OCI-LY1 (cell line): ENCODE data around the gene MUC20.

Experiments used
- H2AFZ ChIP-seq: fragments of 200-600 bp; sonication (generic), shearing (Covaris generic); 2 replicates; pipeline ENCODE4 v1.6.0; 2014; ENCODE audit warnings: antibody characterized with exemption, mild to moderate bottlenecking, low read length
- H3F3A ChIP-seq: fragments of 200-600 bp; sonication (generic), shearing (Covaris generic); 2 replicates; pipeline ENCODE4 v1.6.0; 2014; ENCODE audit warnings: mild to moderate bottlenecking, antibody characterized with exemption, low read length, moderate library complexity; ENCODE audit not compliant: insufficient read depth
- H3K27ac ChIP-seq: fragments of 200-600 bp; sonication (generic); 2 replicates; pipeline ENCODE4 v1.5.1; 2014; ENCODE audit warnings: low read length, mixed run types, mild to moderate bottlenecking, low read depth; ENCODE audit not compliant: poor library complexity, severe bottlenecking
- H3K27me3 ChIP-seq: fragments of 200-600 bp; sonication (generic); 2 replicates; pipeline ENCODE4 v1.6.0; 2014; ENCODE audit warnings: antibody characterized with exemption, mild to moderate bottlenecking, low read length, moderate library complexity; ENCODE audit not compliant: insufficient read depth
- H3K36me3 ChIP-seq: fragments of 200-600 bp; sonication (generic); 2 replicates; pipeline ENCODE4 v1.6.1; 2014; ENCODE audit warnings: mild to moderate bottlenecking, antibody characterized with exemption, low read length, moderate library complexity, mixed read lengths; ENCODE audit not compliant: insufficient read depth
- H3K4me1 ChIP-seq: fragments of 200-600 bp; sonication (generic); 2 replicates; pipeline ENCODE4 v1.5.1; 2014; ENCODE audit warnings: mild to moderate bottlenecking, low read length, moderate library complexity; ENCODE audit not compliant: insufficient read depth, severe bottlenecking
- H3K4me2 ChIP-seq: fragments of 200-600 bp; sonication (generic), shearing (Covaris generic); 2 replicates; pipeline ENCODE4 v1.6.1; 2014; ENCODE audit warnings: low read length
- H3K4me3 ChIP-seq: fragments of 200-600 bp; sonication (generic); 2 replicates; pipeline ENCODE4 v1.5.1; 2014; ENCODE audit warnings: low read length, low read depth, mild to moderate bottlenecking, mixed read lengths; ENCODE audit not compliant: poor library complexity, severe bottlenecking
- H3K79me2 ChIP-seq: fragments of 200-600 bp; shearing (Covaris generic); 2 replicates; pipeline ENCODE4 v1.6.1; 2016; ENCODE audit warnings: mixed run types, low read length, mixed read lengths; ENCODE audit not compliant: insufficient read depth
- H3K9ac ChIP-seq: fragments of 200-600 bp; sonication (generic), shearing (Covaris generic); 2 replicates; pipeline ENCODE4 v1.6.1; 2014; ENCODE audit warnings: mild to moderate bottlenecking, low read length, mixed read lengths
- H3K9me2 ChIP-seq: fragments of 200-600 bp; sonication (generic), shearing (Covaris generic); 2 replicates; pipeline ENCODE4 v1.6.1; 2014; ENCODE audit warnings: low read depth, mild to moderate bottlenecking, low read length, mixed read lengths
- H3K9me3 ChIP-seq: fragments of 200-600 bp; shearing (Covaris generic); 2 replicates; pipeline ENCODE4 v1.6.1; 2014; ENCODE audit warnings: low read length, mixed read lengths
- H4K20me1 ChIP-seq: fragments of 200-600 bp; sonication (generic), shearing (Covaris generic); 2 replicates; pipeline ENCODE4 v1.6.0; 2016; ENCODE audit warnings: mild to moderate bottlenecking, low read length; ENCODE audit not compliant: insufficient read depth
- EZH2 ChIP-seq: fragments of 200-600 bp; sonication (generic), shearing (Covaris generic); IDR thresholded peaks from 2 replicates; pipeline ENCODE4 v1.8.0; 2017; ENCODE audit warnings: borderline replicate concordance, mixed run types, mild to moderate bottlenecking, antibody characterized with exemption, low read length, moderate library complexity, mixed read lengths
- TF ChIP-seq, protein P1 (sequence below): fragments of 200-600 bp; sonication (generic), shearing (Covaris generic); IDR thresholded peaks from 2 replicates; pipeline ENCODE4 v1.5.1; 2017; ENCODE audit warnings: mild to moderate bottlenecking, antibody characterized with exemption, low read length, moderate library complexity, mixed read lengths

MUC20 gene

DNA sequence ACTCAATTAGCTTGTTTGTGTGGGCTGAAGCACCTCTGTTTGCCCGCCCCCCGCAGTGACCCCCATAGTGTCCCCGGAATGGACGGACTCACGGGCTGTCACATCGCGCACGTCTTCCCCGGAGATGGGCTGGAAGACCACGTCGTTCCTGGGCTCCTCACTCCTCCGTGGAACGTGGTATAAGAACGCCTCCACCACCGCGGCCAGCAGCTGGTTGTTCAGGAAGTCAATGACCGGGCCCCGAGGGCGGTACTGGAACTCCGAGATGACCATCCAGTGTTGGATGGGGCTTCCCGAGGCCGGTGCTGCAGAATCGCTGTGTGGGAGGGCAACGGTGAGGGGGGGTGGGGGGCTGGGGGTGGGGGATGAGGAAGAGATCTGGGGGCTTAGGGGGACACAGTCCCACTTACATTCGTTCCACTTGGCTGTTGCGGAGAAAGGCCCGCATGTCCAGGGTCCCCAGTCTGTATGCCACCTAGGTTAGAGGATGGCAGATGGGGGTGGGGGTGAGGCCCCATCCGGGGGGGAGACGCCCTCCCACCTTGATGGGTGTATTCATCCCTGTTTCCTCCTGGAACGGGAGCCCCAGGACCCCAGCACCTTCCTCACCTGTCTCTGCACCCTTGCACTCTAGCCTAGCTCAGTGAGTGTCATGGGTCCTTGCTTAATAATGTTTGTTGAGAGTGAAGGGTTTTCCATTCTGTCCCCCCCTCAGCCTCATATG, 30.2 kb downstream of the MUC20 start:
- Histone ChIP-seq H4K20me1 (no peaks in the 10 kb centered on the region), H3K9me2 (no peaks in the 10 kb centered on the region), H3K79me2 (no peaks in the 10 kb centered on the region), H3K4me1 (peaks cover 4% of the 10 kb centered on the region), H2AFZ (no peak overlapping the region), H3K27me3 (peaks cover 15% of the 10 kb centered on the region; the same call in 1 of the 2 replicates), H3K4me3 (no peak overlapping the region), H3K9ac (no peak overlapping the region), H3K9me3 (no peaks in the 10 kb centered on the region), H3K4me2 (no peak overlapping the region), H3K36me3 (no peaks in the 10 kb centered on the region; the same call in 1 of the 2 replicates), H3F3A (no peaks in the 10 kb centered on the region), H3K27ac (no peak overlapping the region)
- no peak for TF ChIP-seq EZH2
- TF ChIP-seq, protein P1, sequence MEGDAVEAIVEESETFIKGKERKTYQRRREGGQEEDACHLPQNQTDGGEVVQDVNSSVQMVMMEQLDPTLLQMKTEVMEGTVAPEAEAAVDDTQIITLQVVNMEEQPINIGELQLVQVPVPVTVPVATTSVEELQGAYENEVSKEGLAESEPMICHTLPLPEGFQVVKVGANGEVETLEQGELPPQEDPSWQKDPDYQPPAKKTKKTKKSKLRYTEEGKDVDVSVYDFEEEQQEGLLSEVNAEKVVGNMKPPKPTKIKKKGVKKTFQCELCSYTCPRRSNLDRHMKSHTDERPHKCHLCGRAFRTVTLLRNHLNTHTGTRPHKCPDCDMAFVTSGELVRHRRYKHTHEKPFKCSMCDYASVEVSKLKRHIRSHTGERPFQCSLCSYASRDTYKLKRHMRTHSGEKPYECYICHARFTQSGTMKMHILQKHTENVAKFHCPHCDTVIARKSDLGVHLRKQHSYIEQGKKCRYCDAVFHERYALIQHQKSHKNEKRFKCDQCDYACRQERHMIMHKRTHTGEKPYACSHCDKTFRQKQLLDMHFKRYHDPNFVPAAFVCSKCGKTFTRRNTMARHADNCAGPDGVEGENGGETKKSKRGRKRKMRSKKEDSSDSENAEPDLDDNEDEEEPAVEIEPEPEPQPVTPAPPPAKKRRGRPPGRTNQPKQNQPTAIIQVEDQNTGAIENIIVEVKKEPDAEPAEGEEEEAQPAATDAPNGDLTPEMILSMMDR, result no peak

- H3K27me3 ChIP-seq, result peaks cover 12% of the 10 kb centered on the region; the same call in 1 of the 2 replicates
- no peak overlapping the region for H3K4me3 ChIP-seq
- H3K9me2 ChIP-seq, result no peaks in the 10 kb centered on the region
- TF ChIP-seq EZH2, result no peak
- TF ChIP-seq, protein P1, result no peak
- no peaks in the 10 kb centered on the region for H3F3A ChIP-seq
- no peaks in the 10 kb centered on the region for H3K79me2 ChIP-seq
- no peak overlapping the region for H3K4me2 ChIP-seq
- no peaks in the 10 kb centered on the region for H4K20me1 ChIP-seq
- H3K9me3 ChIP-seq, result no peaks in the 10 kb centered on the region
- H3K36me3 ChIP-seq, result no peaks in the 10 kb centered on the region; the same call in 1 of the 2 replicates
- H3K9ac ChIP-seq, result no peak overlapping the region
- H3K27ac ChIP-seq, result no peak overlapping the region
- H2AFZ ChIP-seq, result no peak overlapping the region
- H3K4me1 ChIP-seq, result peaks cover 4% of the 10 kb centered on the region
Observed at GRCh38 chr3:195751560-195751959, 30.8 kb downstream of the MUC20 start.

- H3K27me3 ChIP-seq, result peaks cover 10% of the 10 kb centered on the region; the same call in 1 of the 2 replicates
- TF ChIP-seq, protein P1, result no peak
- TF ChIP-seq EZH2, result no peak
Observed at GRCh38 chr3:195752066-195752465, 31.3 kb downstream of the MUC20 start.

More at GRCh38 chr3:195752066-195752465, 31.3 kb downstream of the MUC20 start:
- peaks cover 4% of the 10 kb centered on the region for H3K4me1 ChIP-seq
- H3K36me3 ChIP-seq, result no peaks in the 10 kb centered on the region; the same call in 1 of the 2 replicates
- no peaks in the 10 kb centered on the region for H3K9me3 ChIP-seq
- no peak overlapping the region for H3K9ac ChIP-seq
- no peaks in the 10 kb centered on the region for H3K79me2 ChIP-seq
- no peak overlapping the region for H3K27ac ChIP-seq
- H3K4me3 ChIP-seq, result no peak overlapping the region
- H3K9me2 ChIP-seq, result no peaks in the 10 kb centered on the region
- no peaks in the 10 kb centered on the region for H3F3A ChIP-seq
- no peaks in the 10 kb centered on the region for H4K20me1 ChIP-seq
- no peak overlapping the region for H3K4me2 ChIP-seq
- no peak overlapping the region for H2AFZ ChIP-seq
